ENCODE data around the gene NEURL1B. TPM values are rescaled to one million over a fixed set of nuclear protein-coding genes. Genes with fewer than 3 reads are reported as not detected.

Gene NEURL1B
- total RNA-seq, 1 donor from 2014 or later, result 11.7 TPM

DNA sequence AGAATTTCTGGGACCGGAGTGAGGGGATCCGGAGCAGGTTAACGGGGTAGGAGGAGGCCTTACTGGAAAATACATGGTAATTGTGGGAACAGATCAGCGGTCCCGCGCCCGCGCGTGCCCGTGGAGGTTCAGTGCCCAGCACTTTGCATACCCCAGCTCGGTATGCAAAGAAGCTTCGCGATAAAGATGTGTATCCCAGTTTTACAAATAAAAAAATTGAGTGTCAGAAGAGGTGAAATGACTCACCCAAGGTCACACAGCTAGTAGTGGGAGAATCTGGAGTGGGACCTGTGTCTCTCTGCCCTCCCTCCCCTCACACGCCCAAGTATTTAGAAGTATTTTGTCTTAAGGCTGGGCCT lies 967 bp downstream of the NEURL1B start:
- H3K36me3 Mint-ChIP-seq, result no peaks in the 10 kb centered on the region
- DNase-seq (ENCODE audit: low spot score in 2 of 2, unreplicated experiment in 2 of 2), result no peak
- H3K27me3 Mint-ChIP-seq (ENCODE audit: low read depth), result peaks cover 38% of the 10 kb centered on the region
- no peaks in the 10 kb centered on the region for H3K9me3 Mint-ChIP-seq
- TF ChIP-seq, protein P1, sequence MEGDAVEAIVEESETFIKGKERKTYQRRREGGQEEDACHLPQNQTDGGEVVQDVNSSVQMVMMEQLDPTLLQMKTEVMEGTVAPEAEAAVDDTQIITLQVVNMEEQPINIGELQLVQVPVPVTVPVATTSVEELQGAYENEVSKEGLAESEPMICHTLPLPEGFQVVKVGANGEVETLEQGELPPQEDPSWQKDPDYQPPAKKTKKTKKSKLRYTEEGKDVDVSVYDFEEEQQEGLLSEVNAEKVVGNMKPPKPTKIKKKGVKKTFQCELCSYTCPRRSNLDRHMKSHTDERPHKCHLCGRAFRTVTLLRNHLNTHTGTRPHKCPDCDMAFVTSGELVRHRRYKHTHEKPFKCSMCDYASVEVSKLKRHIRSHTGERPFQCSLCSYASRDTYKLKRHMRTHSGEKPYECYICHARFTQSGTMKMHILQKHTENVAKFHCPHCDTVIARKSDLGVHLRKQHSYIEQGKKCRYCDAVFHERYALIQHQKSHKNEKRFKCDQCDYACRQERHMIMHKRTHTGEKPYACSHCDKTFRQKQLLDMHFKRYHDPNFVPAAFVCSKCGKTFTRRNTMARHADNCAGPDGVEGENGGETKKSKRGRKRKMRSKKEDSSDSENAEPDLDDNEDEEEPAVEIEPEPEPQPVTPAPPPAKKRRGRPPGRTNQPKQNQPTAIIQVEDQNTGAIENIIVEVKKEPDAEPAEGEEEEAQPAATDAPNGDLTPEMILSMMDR (IDR thresholded peaks at IDR 0.05; ENCODE audit: unreplicated experiment), result no peak
- peaks cover 11% of the 10 kb centered on the region for H3K4me1 Mint-ChIP-seq
- H3K27ac Mint-ChIP-seq, result no peak overlapping the region
- peak overlapping the region; percentile 66 for H3K4me3 Mint-ChIP-seq

- Mint-ChIP-seq H3K4me3 (peak overlapping the region; percentile 66), H3K27me3 (ENCODE audit: low read depth) (peaks cover 35% of the 10 kb centered on the region), H3K4me1 (peaks cover 11% of the 10 kb centered on the region), H3K9me3 (no peaks in the 10 kb centered on the region), H3K36me3 (no peaks in the 10 kb centered on the region), H3K27ac (no peak overlapping the region)
- no peak for DNase-seq (ENCODE audit: low spot score in 2 of 2, unreplicated experiment in 2 of 2)
- TF ChIP-seq, protein P1 (IDR thresholded peaks at IDR 0.05; ENCODE audit: unreplicated experiment), result no peak
Observed at GRCh38 chr5:172642486-172642885, 1.4 kb downstream of the NEURL1B start.

- no peaks in the 10 kb centered on the region for H3K9me3 Mint-ChIP-seq
- H3K27ac Mint-ChIP-seq, result no peak overlapping the region
- TF ChIP-seq, protein P1 (IDR thresholded peaks at IDR 0.05; ENCODE audit: unreplicated experiment), result no peak
- H3K36me3 Mint-ChIP-seq, result no peaks in the 10 kb centered on the region
- no peak for DNase-seq (ENCODE audit: low spot score in 2 of 2, unreplicated experiment in 2 of 2)
- peak overlapping the region; percentile 29 for H3K4me3 Mint-ChIP-seq
- H3K27me3 Mint-ChIP-seq (ENCODE audit: low read depth), result peaks cover 30% of the 10 kb centered on the region
- H3K4me1 Mint-ChIP-seq, result peaks cover 17% of the 10 kb centered on the region
Observed at GRCh38 chr5:172642926-172643871, 2.1 kb downstream of the NEURL1B start.

DNA sequence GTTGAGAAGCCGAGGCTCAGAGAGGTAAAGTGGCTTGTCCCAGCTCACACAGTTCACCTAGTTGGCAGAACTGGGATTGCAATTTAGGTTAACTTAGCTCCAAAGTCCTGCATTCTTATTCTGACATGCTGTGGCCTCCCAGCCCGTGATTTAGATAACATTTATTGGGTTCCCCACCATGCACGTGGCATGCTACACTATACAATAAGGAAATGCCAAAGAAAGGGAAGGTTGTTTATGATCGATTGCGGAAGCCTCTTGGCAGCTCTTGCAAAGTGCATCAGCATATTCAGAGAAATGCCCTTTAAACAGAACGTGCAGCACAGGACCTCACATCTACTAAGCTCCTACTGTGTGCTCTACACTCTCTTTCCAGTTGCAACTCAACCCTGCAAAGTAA lies 3.2 kb downstream of the NEURL1B start:
- Mint-ChIP-seq H3K36me3 (peaks cover 3% of the 10 kb centered on the region), H3K27ac (no peak overlapping the region), H3K4me1 (peaks cover 19% of the 10 kb centered on the region), H3K27me3 (ENCODE audit: low read depth) (peaks cover 26% of the 10 kb centered on the region), H3K4me3 (no peak overlapping the region), H3K9me3 (no peaks in the 10 kb centered on the region)
- DNase-seq (ENCODE audit: low spot score in 2 of 2, unreplicated experiment in 2 of 2), result no peak
- TF ChIP-seq, protein P1 (IDR thresholded peaks at IDR 0.05; ENCODE audit: unreplicated experiment), result no peak

- peaks cover 25% of the 10 kb centered on the region for H3K27me3 Mint-ChIP-seq (ENCODE audit: low read depth)
Observed at GRCh38 chr5:172644711-172645110, 3.6 kb downstream of the NEURL1B start.

More at GRCh38 chr5:172644711-172645110, 3.6 kb downstream of the NEURL1B start:
- no peak overlapping the region for H3K27ac Mint-ChIP-seq
- H3K4me3 Mint-ChIP-seq, result no peak overlapping the region
- no peaks in the 10 kb centered on the region for H3K9me3 Mint-ChIP-seq
- TF ChIP-seq, protein P1 (IDR thresholded peaks at IDR 0.05; ENCODE audit: unreplicated experiment), result no peak
- DNase-seq (ENCODE audit: low spot score in 2 of 2, unreplicated experiment in 2 of 2), result no peak
- H3K4me1 Mint-ChIP-seq, result peaks cover 19% of the 10 kb centered on the region
- peaks cover 5% of the 10 kb centered on the region for H3K36me3 Mint-ChIP-seq
